Loucy (cell line): ENCODE results near the gene DUS2.

Experiments
- H2AFZ ChIP-seq: fragments of 200-600 bp; sonication (generic); 2 replicates; pipeline ENCODE4 v1.6.0; 2016; ENCODE audit warnings: antibody characterized with exemption, mild to moderate bottlenecking, low read length, moderate library complexity
- H3F3A ChIP-seq: fragments of 200-600 bp; 2 replicates; pipeline ENCODE4 v1.6.0; 2016; ENCODE audit warnings: antibody characterized with exemption, low read depth, mild to moderate bottlenecking
- H3K27me3 ChIP-seq: fragments of 200-600 bp; sonication (generic); 2 replicates; pipeline ENCODE4 v1.6.1; 2014; ENCODE audit warnings: low read length, mild to moderate bottlenecking; ENCODE audit not compliant: insufficient read depth, poor library complexity, severe bottlenecking
- H3K36me3 ChIP-seq: fragments of 200-600 bp; sonication (generic); 2 replicates; pipeline ENCODE4 v1.6.1; 2016; ENCODE audit warnings: low read length; ENCODE audit not compliant: insufficient read depth
- H3K4me1 ChIP-seq: fragments of 200-600 bp; sonication (generic); 2 replicates; pipeline ENCODE4 v1.5.1; 2014; ENCODE audit warnings: low read length, mild to moderate bottlenecking; ENCODE audit not compliant: insufficient read depth, poor library complexity, severe bottlenecking
- H3K4me2 ChIP-seq: fragments of 200-600 bp; sonication (generic); 2 replicates; pipeline ENCODE4 v1.6.0; 2014; ENCODE audit warnings: antibody characterized with exemption, low read length, low read depth, mild to moderate bottlenecking; ENCODE audit not compliant: poor library complexity, severe bottlenecking
- H3K4me3 ChIP-seq: fragments of 200-600 bp; sonication (generic); 2 replicates; pipeline ENCODE4 v1.5.1; 2014; ENCODE audit warnings: low read length, mild to moderate bottlenecking, mixed read lengths; ENCODE audit not compliant: poor library complexity, severe bottlenecking
- H3K79me2 ChIP-seq: fragments of 200-600 bp; sonication (generic); 2 replicates; pipeline ENCODE4 v1.6.1; 2014; ENCODE audit warnings: low read length; ENCODE audit not compliant: insufficient read depth
- H3K9ac ChIP-seq: fragments of 200-600 bp; sonication (generic); 2 replicates; pipeline ENCODE4 v1.6.0; 2014; ENCODE audit warnings: mild to moderate bottlenecking, low read depth, low read length, moderate library complexity; ENCODE audit not compliant: poor library complexity, severe bottlenecking
- H3K9me2 ChIP-seq: fragments of 200-600 bp; sonication (generic); replicated peaks from 2 replicates; pipeline ENCODE4 v1.6.1; 2016; ENCODE audit warnings: low read depth, low read length, mixed read lengths
- H3K9me3 ChIP-seq: fragments of 200-600 bp; sonication (generic); 2 replicates; pipeline ENCODE4 v1.6.1; 2014; ENCODE audit warnings: mild to moderate bottlenecking, antibody characterized with exemption, low read length, low read depth; ENCODE audit not compliant: insufficient read depth
- H4K20me1 ChIP-seq: fragments of 200-600 bp; sonication (generic); 2 replicates; pipeline ENCODE4 v1.6.0; 2014; ENCODE audit warnings: antibody characterized with exemption, low read length, mild to moderate bottlenecking; ENCODE audit not compliant: insufficient read depth, poor library complexity, severe bottlenecking
- EZH2phosphoT487 ChIP-seq: fragments of 200-600 bp; IDR thresholded peaks from 2 replicates; pipeline ENCODE4 v1.6.1; 2018; ENCODE audit warnings: antibody characterized with exemption, mild to moderate bottlenecking, moderate library complexity, borderline replicate concordance
- TF ChIP-seq, protein P1 (sequence below): fragments of 200-600 bp; sonication (generic); conservative IDR thresholded peaks from 2 replicates; pipeline ENCODE4 v1.5.1; 2014; ENCODE audit warnings: mild to moderate bottlenecking, antibody characterized with exemption, low read length

Gene DUS2

DNA sequence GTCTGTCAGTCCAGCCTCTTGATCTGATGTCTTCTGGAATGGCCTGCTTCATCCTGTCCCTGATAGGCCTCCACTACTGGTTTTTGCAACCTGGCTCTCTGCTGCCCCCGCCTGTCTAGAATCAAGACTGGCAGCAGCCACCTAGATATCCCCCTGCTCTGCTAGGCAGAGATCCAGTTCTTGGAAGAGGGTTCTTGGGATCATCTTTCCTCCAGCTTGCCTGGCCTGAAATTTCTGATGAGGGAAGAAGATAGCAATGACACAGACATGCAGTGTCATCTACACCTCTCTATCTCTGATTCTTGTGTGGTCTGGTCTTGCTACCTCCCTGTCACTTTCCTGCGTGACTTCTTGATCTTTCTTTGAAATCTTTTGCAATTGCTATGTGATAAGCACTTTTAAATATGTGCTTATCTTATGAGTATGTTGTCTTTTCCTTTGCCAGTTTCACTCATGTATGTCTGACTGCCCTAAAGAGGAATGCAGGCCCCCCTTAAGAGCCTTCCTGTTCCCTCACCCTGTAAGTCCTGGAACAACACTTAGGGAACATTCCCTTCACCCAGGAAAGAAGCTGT is 41.8 kb downstream of the DUS2 start:
- Histone ChIP-seq H3K4me2 (no peak overlapping the region), H3K4me1 (peaks cover 42% of the 10 kb centered on the region), H3K4me3 (no peak overlapping the region), H3F3A (no peaks in the 10 kb centered on the region), H3K27me3 (no peaks in the 10 kb centered on the region), H2AFZ (no peak overlapping the region), H3K9ac (peak overlapping the region; percentile 40), H4K20me1 (no peaks in the 10 kb centered on the region), H3K36me3 (no peaks in the 10 kb centered on the region), H3K79me2 (no peaks in the 10 kb centered on the region), H3K9me3 (no peaks in the 10 kb centered on the region), H3K9me2 (no peaks in the 10 kb centered on the region)
- no peak for TF ChIP-seq EZH2phosphoT487
- TF ChIP-seq, protein P1, sequence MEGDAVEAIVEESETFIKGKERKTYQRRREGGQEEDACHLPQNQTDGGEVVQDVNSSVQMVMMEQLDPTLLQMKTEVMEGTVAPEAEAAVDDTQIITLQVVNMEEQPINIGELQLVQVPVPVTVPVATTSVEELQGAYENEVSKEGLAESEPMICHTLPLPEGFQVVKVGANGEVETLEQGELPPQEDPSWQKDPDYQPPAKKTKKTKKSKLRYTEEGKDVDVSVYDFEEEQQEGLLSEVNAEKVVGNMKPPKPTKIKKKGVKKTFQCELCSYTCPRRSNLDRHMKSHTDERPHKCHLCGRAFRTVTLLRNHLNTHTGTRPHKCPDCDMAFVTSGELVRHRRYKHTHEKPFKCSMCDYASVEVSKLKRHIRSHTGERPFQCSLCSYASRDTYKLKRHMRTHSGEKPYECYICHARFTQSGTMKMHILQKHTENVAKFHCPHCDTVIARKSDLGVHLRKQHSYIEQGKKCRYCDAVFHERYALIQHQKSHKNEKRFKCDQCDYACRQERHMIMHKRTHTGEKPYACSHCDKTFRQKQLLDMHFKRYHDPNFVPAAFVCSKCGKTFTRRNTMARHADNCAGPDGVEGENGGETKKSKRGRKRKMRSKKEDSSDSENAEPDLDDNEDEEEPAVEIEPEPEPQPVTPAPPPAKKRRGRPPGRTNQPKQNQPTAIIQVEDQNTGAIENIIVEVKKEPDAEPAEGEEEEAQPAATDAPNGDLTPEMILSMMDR: peak; percentile 92

DNA sequence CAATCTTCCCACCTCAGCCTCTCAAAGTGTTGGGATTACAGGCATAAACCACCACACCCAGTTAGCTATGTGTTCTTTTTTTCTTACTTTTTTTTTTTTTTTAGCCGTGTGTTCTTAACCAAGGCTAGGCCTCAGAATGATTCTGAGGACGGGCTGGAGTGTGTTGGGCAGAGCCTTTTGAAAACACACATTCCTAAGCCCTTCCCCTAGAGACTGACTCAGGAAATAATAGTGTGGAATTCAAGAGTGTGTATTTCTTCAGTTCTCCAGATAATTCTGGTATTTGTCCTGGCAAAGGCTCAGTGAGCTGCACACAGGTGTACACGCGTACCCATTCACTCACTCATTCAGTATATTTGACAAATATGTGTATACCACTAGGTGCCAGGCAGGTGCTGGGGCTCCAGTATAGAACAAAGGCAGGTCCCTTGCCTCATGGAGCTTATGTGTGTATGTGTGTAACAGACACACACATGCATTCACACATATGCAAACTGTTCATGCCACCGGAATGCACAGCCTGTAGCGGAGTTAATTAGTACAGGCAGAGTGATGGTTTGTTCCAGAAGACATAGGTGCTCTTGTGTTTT is 42.7 kb downstream of the DUS2 start:
- H4K20me1 ChIP-seq: no peaks in the 10 kb centered on the region
- TF ChIP-seq, protein P1: no peak
- TF ChIP-seq EZH2phosphoT487: no peak

DNA sequence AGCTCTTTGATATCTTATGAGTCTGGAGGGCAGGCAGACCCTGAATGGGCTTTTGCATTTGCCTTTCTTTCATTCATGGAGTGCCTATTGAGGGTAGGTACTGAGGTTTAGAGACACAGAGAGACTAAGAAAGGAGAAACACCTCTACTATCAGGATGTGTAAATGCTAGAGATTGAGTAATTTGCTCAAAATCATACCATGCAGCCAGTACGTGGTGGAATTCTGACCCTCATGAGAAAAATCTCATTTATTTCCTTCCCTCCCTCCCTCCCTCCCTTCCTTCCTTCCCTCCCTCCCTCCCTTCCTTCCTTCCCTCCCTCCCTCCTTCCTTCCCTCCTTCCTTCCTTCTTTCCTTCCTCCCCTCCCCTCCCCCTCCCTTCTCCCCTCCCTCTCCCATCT is 43.7 kb downstream of the DUS2 start:
- Histone ChIP-seq H2AFZ (no peak overlapping the region), H3K4me2 (no peak overlapping the region), H3K4me3 (no peak overlapping the region), H4K20me1 (no peaks in the 10 kb centered on the region), H3K36me3 (0 out of 2 replicates have a peak, but pooled peaks cover 4% of the 10 kb centered on the region), H3K27me3 (no peaks in the 10 kb centered on the region), H3K4me1 (peaks cover 50% of the 10 kb centered on the region), H3K79me2 (0 out of 2 replicates have a peak, but pooled peaks cover under 1% of the 10 kb centered on the region), H3K9me2 (no peaks in the 10 kb centered on the region), H3K9ac (no peak overlapping the region), H3K9me3 (no peaks in the 10 kb centered on the region), H3F3A (no peaks in the 10 kb centered on the region)
- TF ChIP-seq, protein P1: no peak
- TF ChIP-seq EZH2phosphoT487: no peak

More for the DNA sequence above, 42.7 kb downstream of the DUS2 start:
- Histone ChIP-seq H3F3A (no peaks in the 10 kb centered on the region), H3K79me2 (no peaks in the 10 kb centered on the region), H3K36me3 (no peaks in the 10 kb centered on the region), H3K4me3 (no peak overlapping the region), H3K4me2 (no peak overlapping the region), H3K27me3 (no peaks in the 10 kb centered on the region), H3K9me2 (no peaks in the 10 kb centered on the region), H3K9me3 (no peaks in the 10 kb centered on the region), H3K4me1 (peaks cover 49% of the 10 kb centered on the region), H2AFZ (no peak overlapping the region), H3K9ac (no peak overlapping the region)
